GM21529 (cell line): Measurements from ENCODE around the gene RANBP17.
"Not testable (repeated sequence)": the region's sequence is repeated elsewhere in the genome, so short reads cannot be mapped to it uniquely, and the experiment has no call there.

Experiments
- ATAC-seq: cut with Tn5 transposase; IDR thresholded peaks from one replicate; pipeline ENCODE4 v1.9.1; 2021; ENCODE audit not compliant: unreplicated experiment

Gene RANBP17

GRCh38 chr5:171149333-171149732 is 287.5 kb downstream of the RANBP17 start:
- peak; percentile 76 for ATAC-seq

GRCh38 chr5:171149772-171150171 is 288.0 kb downstream of the RANBP17 start:
- ATAC-seq = no peak

GRCh38 chr5:171152382-171152781 is 290.6 kb downstream of the RANBP17 start:
- no peak for ATAC-seq

GRCh38 chr5:171155621-171156020 is 293.8 kb downstream of the RANBP17 start:
- ATAC-seq = no peak

GRCh38 chr5:171157276-171157675 is 295.5 kb downstream of the RANBP17 start:
- no peak for ATAC-seq

- ATAC-seq = no peak
These were observed 296.0 kb downstream of the RANBP17 start for GRCh38 chr5:171157775-171158174.

GRCh38 chr5:171158581-171158980 is 296.8 kb downstream of the RANBP17 start:
- ATAC-seq = no peak

GRCh38 chr5:171162165-171162564 is 300.3 kb downstream of the RANBP17 start:
- no peak for ATAC-seq

- peak; percentile 63 for ATAC-seq
These were observed 300.8 kb downstream of the RANBP17 start for GRCh38 chr5:171162596-171162995.

GRCh38 chr5:171166766-171167165 is 304.9 kb downstream of the RANBP17 start:
- no peak for ATAC-seq

- no peak for ATAC-seq
These were observed 306.4 kb downstream of the RANBP17 start for GRCh38 chr5:171168171-171168570.

- not testable (repeated sequence) for ATAC-seq
These were observed 313.1 kb downstream of the RANBP17 start for GRCh38 chr5:171174960-171175359.

- ATAC-seq = no peak
These were observed 313.9 kb downstream of the RANBP17 start for GRCh38 chr5:171175746-171176145.

GRCh38 chr5:171178190-171178589 is 316.4 kb downstream of the RANBP17 start:
- not testable (repeated sequence) for ATAC-seq

GRCh38 chr5:171188016-171188415 is 326.2 kb downstream of the RANBP17 start:
- ATAC-seq = no peak

- no peak for ATAC-seq
These were observed 327.6 kb downstream of the RANBP17 start for GRCh38 chr5:171189442-171189841.

- no peak for ATAC-seq
These were observed 330.3 kb downstream of the RANBP17 start for GRCh38 chr5:171192111-171192510.

- no peak for ATAC-seq
These were observed 339.5 kb downstream of the RANBP17 start for GRCh38 chr5:171201310-171201709.

GRCh38 chr5:171205375-171205774 is 343.6 kb downstream of the RANBP17 start:
- ATAC-seq = no peak

- no peak for ATAC-seq
These were observed 345.5 kb downstream of the RANBP17 start for GRCh38 chr5:171207256-171207847.

- no peak for ATAC-seq
These were observed 360.1 kb downstream of the RANBP17 start for GRCh38 chr5:171221916-171222315.

GRCh38 chr5:171223927-171224326 is 362.1 kb downstream of the RANBP17 start:
- no peak for ATAC-seq

- peak; percentile 12 for ATAC-seq
These were observed 364.4 kb downstream of the RANBP17 start for GRCh38 chr5:171226096-171226754.
